ENCODE results near the gene SOCS3.
"Not testable (repeated sequence)": the region's sequence is repeated elsewhere in the genome, so short reads cannot be mapped to it uniquely, and the experiment has no call there.

The SOCS3 gene

DNA sequence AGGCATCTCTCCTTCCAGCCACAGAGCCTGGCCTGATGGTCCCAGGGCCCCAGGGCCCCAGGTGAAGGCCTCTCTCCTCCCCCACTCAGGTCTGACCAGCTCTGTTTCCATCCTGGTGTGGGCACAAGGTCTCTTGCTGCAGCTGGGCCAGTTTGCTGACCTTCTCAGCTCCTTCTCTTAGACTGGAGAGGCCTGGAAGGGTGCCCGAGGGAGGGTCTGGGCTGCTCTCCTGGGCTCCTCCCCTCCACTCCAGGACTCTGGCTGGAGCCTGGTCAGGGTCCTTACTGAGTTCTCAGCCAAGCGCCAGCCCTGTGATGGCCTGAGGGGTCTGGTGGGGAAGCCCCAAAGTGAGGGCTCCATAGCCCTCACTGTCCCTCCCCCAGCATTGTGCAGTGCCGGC is 12.4 kb downstream of the SOCS3 start:
- no peak for FAIRE-seq

- no peak for FAIRE-seq
Measured at GRCh38 chr17:78346605-78347250, 13.1 kb downstream of the SOCS3 start.

DNA sequence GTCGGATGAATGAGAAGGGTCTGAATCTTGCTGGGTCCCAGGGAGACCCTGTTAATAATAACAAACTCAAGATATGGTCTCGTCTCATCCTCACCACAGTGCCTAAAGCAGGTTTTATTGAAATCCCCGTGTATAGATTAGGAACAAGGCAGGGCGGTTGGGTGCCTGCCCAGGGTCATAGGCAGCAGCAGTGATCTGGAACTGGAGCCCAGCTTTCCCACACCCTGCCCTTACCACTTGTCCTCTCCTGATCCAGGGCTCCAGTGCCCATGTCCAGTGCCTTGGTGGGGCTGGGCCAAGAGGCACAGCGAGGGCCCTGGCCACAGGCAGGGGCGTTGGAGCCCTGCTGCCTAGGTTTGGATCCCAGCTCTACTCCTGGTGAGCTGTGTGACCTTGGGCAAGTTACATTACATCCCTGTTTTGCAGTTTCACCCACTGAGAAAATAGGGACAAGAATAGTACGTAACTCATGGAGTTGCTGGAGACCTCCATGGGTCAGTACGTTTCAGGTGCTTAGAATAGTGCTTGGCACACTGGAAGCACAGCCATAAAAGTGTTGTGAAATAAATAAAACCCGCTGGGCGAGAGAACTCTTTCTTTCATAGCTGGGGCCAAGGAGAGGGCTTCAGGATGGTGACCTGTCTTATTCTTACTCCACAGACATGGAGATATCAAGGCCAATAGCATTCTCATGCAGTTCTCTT is 13.9 kb downstream of the SOCS3 start:
- no peak for FAIRE-seq

DNA sequence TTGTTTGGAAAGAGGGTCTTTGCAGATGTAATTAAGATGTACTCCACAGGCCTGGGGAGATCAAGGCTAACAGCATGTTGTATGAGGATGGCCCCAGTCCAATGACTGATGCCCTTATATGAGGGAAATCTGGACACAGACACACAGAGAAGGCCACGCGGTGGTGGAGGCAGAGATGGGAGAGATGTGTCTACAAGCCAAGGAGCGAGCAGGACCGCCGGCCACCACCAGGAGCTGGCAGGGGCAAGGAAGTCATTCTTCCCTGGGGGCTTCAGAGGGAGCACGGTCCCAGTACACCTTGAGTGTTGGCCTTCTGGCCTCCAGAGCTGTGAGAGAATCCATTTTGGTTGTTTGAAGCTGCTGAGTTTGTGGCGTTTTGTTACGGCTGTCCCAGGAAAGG is 14.7 kb downstream of the SOCS3 start:
- FAIRE-seq, result no peak

DNA sequence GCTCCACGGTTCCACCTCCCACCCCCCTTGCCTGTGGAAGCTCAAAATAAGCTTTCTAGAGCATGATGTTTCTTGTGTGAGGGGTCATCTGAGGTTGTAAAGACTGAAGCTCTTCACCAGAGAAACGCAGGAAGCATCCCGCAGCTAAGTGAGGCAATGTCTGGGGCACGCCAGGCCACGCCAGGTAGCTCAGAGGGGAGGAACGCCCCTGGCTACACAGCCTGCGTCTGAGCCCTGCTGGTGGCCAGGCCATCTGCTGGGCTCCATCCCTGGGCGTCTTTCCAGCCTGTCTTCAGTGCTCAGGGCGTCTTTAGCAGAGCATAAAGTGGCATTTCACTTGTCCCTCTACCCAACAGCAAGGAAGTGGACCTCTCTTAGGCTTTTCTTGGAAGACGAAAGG is 15.2 kb downstream of the SOCS3 start:
- FAIRE-seq, result no peak

DNA sequence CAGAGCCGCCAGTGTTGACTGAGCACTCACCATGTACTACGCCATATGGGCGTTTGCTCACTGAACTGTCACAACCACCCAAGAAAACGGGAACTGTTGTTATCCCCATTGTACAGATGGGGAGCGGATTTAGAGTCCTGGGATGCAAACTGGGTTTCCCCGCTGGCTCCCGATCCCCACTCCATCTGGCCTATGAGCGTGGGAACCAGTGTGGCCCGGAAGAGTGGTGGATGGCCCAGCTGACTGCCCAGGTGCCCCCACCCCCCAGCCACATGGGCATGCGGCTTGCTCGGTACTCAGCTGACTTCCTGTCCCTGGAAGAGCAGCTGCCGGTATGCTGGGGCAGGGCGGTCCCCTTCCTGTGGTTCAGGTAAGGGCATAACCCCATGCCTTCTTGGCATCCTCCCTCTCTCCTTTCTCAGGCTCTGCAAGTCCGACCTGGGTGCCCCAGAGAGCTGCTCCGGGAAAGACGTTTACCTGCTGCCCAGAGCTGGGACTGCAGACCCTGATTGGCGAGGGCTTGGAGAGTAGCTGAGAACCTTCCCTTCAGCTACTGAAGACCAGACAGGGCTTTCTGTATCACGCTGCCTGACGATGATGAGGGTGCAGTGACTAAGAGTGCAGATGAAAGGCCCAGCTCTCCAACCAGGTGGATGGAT is 16.2 kb downstream of the SOCS3 start:
- no peak for FAIRE-seq

- FAIRE-seq, result no peak
Measured at GRCh38 chr17:78343187-78343542, 16.7 kb downstream of the SOCS3 start.

GRCh38 chr17:78342449-78343186 is 17.3 kb downstream of the SOCS3 start:
- FAIRE-seq, result no peak

DNA sequence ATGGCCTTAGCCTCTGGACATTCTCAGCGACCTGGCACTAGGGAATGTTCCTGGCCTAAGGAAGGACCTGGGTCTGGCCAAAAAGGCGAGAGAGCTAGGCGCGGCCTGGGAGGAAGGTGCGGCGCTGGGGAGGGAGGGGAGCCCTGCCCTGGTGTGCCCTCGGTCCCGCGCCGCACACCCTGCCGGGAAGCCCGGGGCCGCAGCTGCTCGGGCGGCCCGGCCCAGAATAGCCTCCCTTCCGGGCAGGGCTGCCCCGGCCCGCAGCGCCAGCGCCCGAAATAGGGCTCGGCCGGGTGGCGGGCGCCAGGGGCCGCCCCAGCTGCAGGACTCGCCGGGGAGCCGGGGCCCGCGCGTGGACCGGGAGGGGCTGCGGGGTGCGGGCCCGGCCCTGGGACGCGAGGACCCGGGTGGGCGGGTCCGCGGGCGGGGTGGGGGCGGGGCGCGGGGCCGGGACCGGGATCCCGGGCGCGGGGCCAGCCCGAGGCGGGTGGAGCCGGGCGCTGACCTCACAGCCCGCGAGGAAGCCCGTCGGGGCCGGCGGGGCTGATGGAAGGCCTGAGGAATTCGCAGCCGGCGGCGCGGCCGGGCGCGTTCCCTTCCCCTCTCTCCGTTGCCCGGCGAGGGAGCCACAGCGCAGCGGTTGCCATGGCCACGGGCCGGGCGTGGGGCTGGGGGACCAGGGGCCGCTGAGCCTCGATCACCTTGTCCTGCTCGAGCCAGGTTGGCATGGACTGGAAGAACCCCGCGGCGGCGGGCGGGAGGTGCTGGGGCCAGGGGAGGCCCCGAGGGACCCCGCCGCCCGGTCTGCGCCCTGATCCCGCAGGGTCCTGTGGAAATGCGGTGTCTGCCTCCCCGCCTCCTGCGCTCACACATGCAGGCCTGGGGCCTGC is 18.1 kb downstream of the SOCS3 start:
- FAIRE-seq, result no peak

GRCh38 chr17:78340183-78340955 is 19.5 kb downstream of the SOCS3 start:
- FAIRE-seq, result no peak

- no peak for FAIRE-seq
Measured at GRCh38 chr17:78338486-78339259, 21.2 kb downstream of the SOCS3 start.

- FAIRE-seq, result no peak
Measured at GRCh38 chr17:78337244-78338109, 22.4 kb downstream of the SOCS3 start.

DNA sequence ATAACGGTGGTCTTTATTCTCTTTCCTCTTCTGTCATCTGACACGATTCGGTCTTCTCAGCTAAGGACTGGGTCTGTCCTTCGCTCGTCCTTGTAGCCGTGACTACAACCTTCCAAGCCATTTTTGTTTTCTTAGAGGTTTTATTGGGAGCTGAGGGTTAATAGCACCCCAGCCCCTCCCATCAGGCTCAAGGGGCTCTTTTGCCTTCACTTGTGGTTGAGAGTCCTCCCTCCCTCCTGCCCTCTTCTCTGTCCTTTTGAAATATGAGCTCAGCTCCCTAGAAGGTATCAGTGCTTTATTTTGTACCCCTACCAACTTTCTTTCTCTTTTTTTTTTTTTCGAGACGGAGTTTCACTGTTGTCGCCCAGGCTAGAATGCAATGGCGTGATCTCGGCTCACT is 24.7 kb downstream of the SOCS3 start:
- FAIRE-seq, result no peak

DNA sequence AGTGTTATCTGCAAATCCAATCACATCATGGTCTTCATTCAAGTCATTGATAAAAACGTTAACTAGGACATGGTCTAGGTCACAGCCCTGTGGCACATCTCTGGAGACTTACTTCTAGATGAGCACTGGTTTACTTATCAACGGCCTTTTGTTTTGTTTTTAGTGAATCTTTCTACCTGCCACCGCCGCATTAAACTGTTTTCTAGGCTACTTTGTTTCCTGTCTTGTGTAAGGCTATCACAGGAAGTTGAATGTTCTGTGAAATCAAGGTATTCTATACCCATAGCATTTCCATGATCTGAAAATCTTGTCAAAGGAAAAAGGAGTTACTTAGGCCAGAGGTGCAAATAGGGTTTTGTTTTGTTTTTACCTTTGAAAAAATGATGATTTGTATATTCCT is 26.9 kb downstream of the SOCS3 start:
- no peak for FAIRE-seq

- not testable (repeated sequence) for FAIRE-seq
Measured at GRCh38 chr17:78331355-78331754, 28.5 kb downstream of the SOCS3 start.

- FAIRE-seq, result no peak
Measured at GRCh38 chr17:78330570-78331224, 29.2 kb downstream of the SOCS3 start.

DNA sequence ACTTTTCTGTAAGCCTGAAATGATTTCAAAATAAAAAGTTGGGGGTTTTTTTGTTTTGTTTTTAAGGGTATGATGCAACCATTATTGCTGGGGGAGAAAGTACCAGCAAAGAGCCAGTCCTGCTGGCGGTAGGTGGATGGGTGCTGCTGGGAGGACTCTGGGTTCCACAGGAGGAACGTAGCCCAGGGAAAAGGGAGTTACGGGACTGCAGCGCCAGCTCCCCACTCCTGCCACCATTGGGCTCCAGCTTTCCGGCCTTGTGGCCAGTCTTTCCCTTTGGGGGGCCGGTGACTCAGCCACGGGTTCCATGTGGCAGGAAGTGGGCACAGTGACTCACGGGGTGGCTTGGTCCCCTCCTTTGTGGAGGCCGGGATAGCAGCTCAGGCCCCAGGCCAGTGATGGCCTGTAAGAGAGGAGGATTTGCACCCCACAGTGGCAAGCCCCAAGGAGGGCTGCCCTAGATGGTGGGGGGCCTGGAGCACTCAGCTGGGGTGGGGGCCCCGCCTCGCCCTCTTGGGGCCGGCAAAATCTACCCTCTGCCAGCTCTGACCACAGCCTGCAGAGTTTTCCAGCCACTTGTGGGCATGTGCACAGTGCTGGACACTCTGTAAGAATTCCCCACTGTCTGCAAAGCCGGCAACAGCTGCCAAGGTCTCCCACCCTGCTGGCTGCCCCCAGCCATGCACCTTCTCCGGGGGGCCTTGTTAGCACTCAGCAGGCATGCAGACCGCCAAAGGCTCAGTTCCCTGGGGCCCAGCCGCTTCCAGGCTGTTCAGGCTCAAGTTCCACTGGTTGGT is 30.4 kb downstream of the SOCS3 start:
- FAIRE-seq, result no peak

DNA sequence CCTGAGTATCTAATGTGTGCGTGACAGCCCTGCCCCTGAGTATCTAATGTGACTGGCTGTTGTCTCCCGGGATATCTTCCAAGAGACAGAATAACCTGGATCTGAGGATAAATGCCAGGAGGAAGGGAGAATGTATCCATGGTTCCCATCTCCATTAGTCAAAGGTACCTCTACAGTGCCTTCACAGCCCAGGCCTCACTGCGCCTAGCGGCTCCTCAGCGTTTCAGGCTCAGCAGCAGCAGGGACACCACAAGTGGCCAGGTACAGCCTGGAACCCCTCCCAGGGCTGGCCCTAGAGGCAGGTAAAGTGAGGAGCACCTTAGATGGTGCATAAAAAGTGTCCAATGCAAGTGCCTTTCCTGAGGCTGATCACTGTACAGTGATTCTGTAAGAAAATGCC is 32.0 kb downstream of the SOCS3 start:
- FAIRE-seq, result no peak

Measured in G401.6 (cell line).